Measurements from ENCODE around the gene LRRC4. TPM values are rescaled to one million over a fixed set of nuclear protein-coding genes. Genes with fewer than 3 reads are reported as not detected.

The LRRC4 gene, protein sequence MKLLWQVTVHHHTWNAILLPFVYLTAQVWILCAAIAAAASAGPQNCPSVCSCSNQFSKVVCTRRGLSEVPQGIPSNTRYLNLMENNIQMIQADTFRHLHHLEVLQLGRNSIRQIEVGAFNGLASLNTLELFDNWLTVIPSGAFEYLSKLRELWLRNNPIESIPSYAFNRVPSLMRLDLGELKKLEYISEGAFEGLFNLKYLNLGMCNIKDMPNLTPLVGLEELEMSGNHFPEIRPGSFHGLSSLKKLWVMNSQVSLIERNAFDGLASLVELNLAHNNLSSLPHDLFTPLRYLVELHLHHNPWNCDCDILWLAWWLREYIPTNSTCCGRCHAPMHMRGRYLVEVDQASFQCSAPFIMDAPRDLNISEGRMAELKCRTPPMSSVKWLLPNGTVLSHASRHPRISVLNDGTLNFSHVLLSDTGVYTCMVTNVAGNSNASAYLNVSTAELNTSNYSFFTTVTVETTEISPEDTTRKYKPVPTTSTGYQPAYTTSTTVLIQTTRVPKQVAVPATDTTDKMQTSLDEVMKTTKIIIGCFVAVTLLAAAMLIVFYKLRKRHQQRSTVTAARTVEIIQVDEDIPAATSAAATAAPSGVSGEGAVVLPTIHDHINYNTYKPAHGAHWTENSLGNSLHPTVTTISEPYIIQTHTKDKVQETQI
- 16.7 TPM for total RNA-seq

DNA sequence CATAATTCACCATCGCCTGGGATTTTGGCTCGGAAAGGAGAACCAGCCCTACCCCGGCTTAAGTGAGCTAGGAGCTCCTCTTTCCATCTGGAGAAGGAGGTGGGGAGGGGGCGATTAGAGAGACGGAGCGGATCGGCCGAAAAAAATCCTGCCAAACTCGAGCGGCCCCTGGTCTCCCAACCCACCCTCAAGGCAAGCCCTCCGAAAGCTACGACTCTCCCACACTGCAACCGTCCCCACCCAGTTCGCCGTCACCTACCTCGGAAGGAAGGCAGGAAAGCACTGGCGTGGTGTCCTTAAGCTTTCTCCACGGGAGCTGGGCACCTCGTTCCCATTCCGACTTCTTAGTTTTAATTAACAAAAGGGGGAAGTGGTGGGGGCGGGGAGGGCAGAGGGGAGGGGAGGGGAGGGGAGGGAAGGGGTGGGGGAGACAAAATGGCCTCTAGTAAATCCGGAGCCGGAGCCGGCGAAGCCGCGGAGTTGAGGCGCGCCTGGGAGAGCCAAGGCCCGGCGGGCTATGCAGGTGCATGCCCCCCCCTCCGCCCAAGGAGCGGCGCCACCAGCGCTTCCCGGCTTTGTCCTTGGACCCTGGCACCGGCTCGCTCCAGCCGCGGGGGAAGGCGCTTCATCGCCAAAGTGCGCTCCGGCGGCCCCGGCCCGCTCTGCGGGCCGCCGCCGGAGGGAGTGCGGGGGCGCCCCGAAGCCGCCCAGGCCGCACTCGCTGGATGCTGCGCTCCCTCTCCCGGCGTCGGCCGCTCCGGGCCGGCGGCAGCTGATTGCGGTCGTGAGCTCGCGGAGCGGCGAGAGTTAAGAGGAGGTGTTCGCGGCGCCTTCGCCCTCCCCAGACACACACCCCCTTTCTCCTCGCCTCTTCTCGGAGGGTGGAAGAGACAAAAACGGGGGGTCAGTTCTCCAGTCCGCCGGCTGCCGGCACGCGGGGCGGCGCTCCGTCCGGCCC lies at the start of gene LRRC4:
Gene LRRC4 (minus strand): TSS at position 784 of the 958 bp plus-strand sequence. CDS start 797 bp downstream, outside the sequence.
- peak; percentile 25 for ATAC-seq

DNA sequence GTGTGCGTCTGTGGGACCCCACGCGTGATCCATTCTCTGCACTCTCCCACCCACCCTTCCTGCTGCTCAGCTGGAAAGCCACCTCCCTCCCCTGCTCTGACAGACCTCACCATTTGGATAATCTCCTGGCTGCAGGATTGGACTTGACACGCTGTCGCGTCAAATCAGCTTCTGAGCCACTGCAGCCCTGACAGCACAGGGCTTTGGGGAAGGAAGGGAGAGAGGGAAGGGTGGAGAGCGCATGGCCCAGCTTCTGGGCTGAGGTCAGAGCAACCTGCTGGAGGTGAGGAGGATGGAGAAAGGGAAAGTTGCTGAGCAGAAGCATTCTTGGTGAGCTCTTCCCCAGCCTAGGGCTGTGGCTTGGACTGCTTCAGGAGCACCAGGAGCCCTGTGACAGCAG lies 48.9 kb upstream of the LRRC4 start:
- no peak for ATAC-seq

DNA sequence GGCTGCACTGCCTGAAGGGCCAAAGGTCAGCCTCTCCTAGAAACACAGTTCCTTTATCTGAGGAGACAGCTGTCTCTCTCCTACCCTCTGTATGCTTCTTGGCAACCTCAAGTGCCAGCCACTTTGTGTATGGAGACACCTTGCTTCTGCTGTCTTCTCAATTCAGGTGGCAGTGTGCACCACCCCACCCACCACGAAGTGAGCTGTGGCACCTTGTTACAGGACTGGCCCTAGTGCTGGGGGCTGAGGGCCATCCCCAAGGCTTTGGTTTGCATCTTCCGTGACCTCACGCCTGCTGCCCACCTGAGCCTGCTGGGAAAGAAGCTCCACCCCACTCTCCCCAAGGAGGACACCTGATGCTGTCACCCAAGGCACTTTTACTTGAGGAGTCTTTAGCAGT lies 47.1 kb upstream of the LRRC4 start:
- no peak for ATAC-seq

DNA sequence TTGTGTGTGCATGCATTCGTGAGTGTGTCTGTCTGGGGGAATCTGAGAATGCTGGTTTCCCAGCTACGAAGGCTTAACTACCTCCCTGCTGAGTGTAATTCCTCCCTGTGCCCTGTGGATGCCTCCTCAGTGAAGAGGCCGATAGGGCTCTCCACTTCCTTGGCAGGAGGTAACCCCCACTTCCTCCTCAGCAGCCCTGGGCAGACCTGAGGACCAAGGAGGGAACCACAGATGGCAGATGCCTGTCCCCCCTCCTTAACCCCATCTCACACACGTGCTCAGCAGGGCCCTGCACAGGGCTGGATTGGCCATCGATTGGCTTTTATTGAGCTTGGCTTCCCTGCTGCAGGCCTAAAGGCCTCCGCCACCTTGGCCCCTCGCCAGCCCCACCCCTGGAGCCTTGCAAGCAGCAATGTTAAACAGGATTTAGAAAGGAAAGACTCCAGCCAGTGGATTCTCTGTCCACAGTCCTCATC lies 45.6 kb upstream of the LRRC4 start:
- ATAC-seq, result no peak

DNA sequence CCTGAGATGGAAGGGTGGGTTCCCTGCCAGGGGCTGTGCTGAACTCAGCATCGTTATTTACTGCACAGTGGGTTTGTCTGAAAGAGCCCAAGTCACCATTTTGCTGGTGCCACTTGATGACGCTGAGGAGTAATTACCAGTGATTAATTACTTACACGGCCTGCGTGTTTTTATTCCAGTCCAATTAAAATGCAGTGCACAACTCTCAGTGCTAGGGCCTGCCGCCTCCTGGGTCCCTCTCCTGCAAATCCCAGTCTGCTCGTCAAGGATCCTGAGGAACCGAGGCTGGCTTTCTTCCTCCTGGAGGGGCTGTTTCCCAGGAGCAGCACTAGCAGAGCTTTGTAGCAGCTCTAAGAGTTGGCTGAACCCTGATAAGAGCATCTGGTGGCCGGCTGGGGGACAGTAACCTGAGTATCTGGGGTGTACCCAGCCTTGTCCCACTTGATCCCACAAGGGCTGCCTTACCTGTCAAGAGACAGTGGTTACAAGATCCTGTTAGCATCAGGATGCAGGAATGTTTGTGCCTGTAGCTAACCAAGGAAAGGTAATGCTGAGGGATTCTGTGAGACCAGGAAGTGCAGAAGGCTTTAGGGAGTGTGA lies 45.1 kb upstream of the LRRC4 start:
- no peak for ATAC-seq

DNA sequence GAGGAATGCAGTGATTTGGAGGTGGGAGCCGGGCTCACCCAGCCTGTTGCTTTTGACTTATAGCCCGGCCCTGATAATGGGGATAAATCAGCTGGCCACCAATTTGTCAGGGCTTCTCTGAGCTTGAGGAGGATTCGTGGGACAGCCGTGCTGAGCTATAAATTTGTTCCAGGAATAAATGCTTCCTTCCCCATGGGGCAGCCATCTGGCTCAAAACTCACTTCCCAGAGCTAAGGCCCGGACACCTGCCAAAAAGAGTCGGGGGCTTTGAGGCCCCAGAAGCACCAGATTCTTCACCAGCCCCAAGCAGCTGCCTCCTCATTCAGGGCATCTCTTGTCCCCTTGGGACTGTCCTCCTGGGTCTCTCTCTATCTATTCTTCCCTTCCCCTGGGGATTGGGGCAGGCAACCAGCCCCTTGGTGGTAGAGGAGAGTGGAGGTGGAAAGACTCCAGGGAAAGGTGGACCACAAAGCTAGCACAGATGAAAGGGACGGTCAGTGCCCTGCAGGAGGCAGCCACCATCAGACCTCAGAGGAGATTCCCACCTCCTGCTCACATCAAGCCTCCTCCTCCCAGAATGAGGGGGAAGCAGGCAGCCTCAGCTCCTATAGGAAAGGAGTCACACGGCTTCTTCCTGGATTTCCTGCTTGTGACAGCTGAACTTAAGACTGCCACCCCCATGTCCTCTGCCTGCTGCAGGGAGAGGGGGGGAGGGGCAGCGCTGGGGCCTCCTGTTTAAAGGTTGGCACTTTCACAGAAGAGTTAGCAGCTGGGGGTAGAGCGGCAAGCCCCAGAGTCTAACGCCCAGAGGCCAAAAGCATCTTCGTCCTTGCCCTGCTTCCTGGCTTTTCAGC lies 44.2 kb upstream of the LRRC4 start:
- ATAC-seq, result no peak

DNA sequence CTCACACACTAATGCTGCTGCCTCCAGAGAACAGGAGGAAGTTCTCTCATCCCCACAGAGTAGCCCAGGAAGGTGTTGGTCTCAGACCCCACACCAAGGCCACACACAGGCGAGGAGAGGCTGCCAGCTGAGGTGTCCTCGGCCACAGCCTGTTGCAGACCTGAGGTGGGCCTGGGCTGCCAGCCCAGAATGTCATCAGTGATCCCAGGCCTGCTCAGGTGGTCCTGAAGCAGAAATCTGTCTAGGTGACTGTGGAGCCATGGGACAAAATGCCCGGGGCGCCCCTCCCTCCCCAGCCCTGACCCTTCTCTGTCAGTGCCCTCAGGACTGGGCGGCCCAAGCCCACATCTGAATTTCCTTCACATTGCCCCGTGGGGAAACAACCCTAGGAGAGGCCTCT lies 43.5 kb upstream of the LRRC4 start:
- no peak for ATAC-seq

DNA sequence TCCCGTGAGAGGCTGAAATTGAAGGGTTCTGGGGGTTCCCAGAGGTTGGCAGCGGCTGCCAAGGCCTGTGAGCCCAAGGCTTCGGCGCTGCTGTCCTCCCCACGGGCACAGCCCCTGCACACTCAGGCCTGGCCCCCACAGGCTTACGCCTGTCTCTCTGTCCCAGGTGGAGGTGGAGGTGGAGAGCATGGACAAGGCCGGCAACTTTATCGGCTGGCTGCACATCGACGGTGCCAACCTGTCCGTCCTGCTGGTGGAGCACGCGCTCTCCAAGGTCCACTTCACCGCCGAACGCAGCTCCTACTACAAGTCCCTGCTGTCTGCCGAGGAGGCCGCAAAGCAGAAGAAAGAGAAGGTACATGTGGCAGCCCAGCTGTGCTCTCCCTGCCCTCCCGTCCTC lies 43.1 kb upstream of the LRRC4 start:
- ATAC-seq, result no peak

DNA sequence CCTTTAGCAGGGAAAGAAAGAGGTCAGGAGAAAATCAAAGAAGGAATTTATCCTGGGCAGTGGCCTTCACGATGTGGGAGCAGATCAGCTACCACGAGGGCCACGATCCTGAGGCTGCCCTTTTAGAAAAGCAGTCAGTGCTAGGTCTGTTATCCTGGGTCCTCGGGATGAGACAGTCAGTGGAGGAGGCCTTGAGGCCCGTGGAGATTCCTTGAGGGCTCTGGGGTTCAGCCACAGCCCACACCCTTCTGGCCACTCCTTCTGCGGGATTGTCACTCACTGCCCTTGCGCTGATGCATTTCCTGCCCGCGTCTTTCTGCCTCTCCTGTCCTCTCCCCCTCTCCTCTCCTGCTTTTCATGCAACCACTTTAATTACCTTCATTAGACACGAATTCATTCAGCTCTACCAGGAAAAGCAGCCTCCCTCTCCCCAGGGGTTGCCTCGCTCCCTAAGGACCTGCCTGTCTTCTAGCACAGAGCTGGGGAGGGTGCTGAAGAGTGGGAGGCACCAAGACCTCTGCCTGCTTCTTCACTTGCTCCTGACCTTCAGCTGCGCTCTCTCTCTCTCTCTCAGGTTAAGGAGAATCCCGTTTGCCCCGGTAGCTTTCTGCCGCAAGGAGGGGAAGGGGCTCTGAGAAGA lies 42.6 kb upstream of the LRRC4 start:
- ATAC-seq, result no peak

DNA sequence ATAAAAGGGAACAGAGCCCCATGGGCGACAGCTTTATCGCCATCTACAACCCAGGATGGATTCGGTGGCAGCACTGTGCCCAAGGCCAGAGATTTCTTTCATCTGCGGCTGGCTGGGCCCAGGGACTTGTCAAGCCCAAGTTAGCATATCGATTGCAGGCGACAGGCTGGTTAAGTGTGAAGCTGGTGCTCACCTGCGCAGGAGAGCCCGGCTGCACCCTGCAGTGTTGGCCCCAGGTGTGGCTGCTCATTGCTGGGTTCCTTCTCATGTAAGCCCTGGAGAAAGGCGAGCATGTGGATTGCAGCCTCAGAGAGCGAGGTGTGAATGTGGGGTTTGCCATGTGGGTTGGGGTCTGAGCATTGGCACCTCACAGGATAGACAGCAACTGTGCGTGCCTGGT lies 40.6 kb upstream of the LRRC4 start:
- no peak for ATAC-seq

DNA sequence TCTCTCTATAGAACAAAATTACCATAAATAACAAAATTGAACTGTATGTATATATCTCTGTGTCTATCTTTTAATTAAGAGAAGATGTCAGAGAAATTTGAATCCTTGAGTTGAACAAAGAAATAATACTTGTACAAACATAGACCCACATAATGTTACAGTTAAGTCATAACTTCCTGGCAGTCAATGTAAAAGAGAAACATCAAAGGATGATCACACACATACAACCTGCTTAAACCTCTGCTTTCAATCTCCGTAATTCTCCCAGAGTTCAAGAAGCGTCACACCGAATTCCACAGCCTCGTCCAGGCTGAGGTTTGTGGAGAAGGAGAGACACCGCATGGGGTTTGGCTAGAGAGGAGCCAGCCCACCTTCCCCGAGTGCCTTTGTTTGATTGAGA lies 40.1 kb upstream of the LRRC4 start:
- no peak for ATAC-seq

DNA sequence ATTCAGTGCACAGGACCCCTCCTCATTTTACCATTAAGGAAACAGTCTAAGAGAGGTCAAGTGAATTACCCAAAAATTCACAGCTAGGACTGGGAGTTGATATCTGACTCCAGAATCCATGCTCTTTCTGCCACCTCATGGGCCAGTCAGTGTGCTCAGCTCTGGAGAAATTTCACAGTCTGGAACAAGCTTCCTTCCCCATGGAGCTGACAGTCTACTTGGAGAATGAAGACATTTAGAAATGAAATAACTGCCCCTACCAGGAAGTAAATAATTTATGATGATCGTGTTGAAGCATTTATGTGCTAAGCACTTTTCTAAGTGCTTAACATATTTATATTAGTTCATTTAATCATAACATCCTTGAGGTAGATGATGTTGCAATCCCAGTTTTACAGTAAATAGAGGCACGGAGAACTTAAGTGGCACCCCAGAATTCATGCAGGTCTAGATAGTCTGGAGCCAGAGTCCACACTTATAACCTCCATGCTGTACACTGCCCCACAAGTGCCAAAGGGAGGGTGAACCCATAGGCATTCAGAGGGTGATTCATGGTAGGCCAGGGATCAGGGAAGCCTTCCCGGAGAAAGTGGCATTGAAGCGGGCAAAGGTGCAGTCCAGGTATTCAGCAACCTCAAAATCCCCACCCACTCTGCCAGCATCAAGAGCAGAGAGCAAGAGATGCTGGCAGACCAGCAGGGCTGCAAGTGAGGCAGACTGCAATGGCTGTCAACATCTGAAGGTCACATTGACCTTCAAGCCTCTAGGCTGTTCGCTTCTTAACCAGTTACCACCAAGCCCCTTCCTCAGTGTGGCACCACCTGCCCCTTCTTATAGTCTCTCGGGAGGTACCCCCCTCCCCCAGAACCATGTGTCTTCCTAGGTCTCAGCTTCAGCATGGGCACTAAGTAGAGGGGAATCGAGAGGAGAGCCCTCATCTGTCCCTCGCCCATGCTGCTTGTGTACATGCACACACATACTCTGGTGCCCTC lies 38.4 kb upstream of the LRRC4 start:
- no peak for ATAC-seq

DNA sequence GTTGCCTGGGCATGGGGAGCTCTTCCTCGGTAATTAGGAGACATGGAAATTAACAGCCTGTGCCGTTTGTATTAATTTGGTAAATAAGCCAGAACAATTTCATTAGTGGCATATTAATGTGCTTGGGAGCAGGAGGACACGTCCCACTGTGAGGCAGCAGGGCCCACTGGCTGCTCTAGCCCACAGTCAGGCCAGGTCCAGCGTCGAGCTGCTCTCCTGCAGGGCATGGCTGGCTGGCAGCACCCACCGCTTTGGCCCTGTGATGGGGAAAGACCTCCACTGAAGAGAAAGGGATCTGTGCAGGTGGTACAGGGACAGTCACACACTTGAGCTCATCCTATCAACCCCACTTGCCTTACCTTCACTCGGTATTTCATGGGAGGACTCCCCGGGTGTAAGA lies 37.5 kb upstream of the LRRC4 start:
- ATAC-seq, result no peak

DNA sequence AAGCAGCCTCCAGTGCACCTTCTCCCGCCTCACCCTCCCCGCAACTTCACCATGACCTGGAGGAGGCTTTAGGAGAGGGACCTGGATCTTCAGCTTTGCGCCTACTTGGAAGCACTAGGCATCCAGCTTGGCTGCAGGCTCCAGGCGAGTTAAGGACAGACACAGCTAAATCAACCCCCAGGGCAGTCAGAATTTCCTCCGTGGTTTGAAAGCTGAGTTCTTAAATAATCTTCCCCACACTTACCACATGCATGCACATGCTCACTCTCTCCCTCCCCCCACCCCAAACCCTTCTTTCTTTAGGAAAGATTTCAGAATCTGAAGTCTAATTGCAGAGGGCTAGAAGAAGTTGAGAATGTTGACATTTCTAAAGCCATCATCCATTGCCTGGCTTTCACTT lies 36.7 kb upstream of the LRRC4 start:
- no peak for ATAC-seq

DNA sequence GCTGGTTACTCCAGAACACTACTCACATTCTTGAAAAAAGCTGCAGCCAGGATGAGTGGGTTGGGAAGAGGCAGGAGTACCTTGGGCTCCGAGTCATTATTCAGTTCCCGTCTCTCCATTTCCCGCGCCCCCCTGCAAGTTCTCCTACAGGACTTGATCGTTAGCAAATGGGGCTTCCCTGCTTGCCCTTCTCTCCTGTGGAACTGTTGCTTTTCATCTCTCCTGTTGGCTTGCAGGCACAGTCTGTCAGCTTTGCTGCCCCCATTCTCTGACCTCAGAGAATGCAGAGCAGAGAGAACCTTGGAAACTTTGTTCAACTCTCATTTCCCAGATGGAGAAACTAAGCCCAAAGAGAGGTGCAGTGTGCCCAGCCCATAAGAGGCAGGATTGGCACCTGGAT lies 35.6 kb upstream of the LRRC4 start:
- no peak for ATAC-seq

DNA sequence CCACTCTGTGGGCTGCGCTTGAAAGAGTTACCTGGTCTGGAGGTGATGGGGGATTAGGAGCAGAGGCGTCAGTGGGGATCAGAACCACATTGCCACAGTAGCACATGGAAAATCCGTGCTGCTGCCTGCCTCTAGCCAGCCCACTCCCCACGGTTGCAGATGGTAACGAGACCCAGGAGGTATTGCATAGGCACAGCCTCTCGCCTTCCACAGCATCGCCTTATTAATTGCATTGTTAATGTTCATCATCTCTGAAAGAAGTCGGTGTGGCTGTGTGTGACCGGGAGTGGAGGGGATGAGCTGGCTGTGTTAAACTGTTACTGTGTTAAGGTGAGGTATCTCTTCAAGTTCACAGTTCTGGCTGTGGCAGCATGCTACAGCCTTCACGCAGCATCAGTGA lies 35.2 kb upstream of the LRRC4 start:
- ATAC-seq, result no peak

DNA sequence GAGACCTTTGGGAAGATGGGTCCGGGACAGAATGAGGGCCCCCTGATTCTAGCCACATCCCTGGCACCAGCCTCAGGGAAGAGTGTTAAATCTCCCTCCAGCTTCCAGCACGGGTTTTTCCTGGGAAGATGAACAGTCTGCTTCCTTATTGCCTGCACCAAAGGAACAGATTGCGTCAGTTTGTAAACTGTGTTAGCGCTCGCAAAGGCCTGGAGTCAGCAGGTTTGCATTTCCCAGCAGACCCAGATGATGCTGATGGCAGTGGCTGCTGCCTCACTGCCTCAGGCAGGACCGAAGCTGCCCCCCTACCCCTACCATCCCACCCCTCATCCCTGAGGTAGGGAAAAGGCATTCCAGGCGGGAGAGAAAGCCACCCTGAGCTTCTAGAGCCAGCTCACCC lies 34.6 kb upstream of the LRRC4 start:
- ATAC-seq, result no peak

DNA sequence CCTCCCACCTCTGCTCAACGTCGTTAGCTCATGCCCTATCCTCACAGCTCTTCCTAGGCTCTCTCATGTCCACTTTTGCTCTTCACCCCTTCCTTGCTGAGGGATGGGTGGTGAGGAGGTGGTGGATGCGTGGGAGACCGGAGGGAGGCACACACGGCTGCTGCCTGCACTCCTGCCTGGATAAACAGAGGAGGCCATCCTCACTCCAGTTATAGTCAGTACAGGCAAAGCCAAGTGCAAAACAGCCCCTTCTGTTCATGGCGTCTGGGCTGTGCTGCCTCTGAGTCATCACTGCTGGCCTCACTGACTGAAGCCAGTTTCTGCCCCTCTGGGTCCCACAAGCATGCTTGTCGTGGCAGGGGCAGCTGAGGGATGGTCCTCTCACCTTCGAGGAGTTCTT lies 31.9 kb upstream of the LRRC4 start:
- ATAC-seq, result no peak

DNA sequence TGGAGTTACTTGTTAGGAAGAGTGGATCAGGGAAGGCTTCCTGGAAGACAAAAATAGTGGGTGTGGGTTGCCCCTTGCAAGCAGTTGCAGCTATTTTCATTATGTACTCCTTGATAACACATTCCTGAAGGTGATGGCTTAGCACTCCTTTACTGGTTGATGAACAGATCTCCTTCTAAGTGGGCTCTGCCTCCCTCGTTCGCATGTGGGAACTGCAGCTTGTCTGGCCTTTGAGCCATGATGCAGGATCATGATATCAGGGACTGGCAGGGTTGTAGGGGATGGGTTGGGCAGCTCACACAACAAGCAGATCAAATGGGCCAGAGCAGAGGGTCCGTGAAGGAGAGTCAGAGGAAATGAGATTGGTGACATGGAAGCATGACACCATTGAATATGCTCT lies 28.8 kb upstream of the LRRC4 start:
- ATAC-seq, result no peak
